Neural cell (in vitro differentiated cells): ENCODE results near the gene NUDT4.

ENCODE experiments used
- CTCF ChIP-seq: fragments of 450-650 bp; IDR thresholded peaks from 2 replicates; pipeline ENCODE4 v1.5.1; 2014; ENCODE audit warnings: antibody characterized with exemption, mild to moderate bottlenecking, moderate library complexity; ENCODE audit not compliant: poor library complexity, severe bottlenecking
- EP300 ChIP-seq: fragments of 450-650 bp; conservative IDR thresholded peaks from 2 replicates; pipeline ENCODE4 v1.6.1; 2014; ENCODE audit warnings: antibody characterized with exemption, mild to moderate bottlenecking, moderate library complexity; ENCODE audit not compliant: poor library complexity, severe bottlenecking
- EZH2 ChIP-seq: fragments of 200-600, 300-800 bp; shearing (Covaris generic), sonication (generic); IDR thresholded peaks from 2 replicates; pipeline ENCODE4 v1.6.1; 2014; ENCODE audit warnings: antibody characterized with exemption, low read length, borderline replicate concordance, mild to moderate bottlenecking; ENCODE audit not compliant: insufficient read depth, poor library complexity, severe bottlenecking
- POLR2AphosphoS5 ChIP-seq: IDR thresholded peaks from 2 replicates; pipeline ENCODE4 v1.6.1; 2012
- RAD21 ChIP-seq: fragments of 450-650 bp; conservative IDR thresholded peaks from 2 replicates; pipeline ENCODE4 v1.6.1; 2014; ENCODE audit warnings: antibody characterized with exemption, mild to moderate bottlenecking, moderate library complexity
- REST ChIP-seq: IDR thresholded peaks from 2 replicates; pipeline ENCODE4 v1.6.1; 2012; ENCODE audit warnings: borderline replicate concordance
- TAF1 ChIP-seq: IDR thresholded peaks from 2 replicates; pipeline ENCODE4 v1.6.1; 2012; ENCODE audit warnings: low read depth

GRCh38 chr12:93360688-93361087, 17.0 kb upstream of the NUDT4 start:
- TF ChIP-seq CTCF (no peak), EZH2 (no peak), RAD21 (no peak), REST (no peak), EP300 (no peak), POLR2AphosphoS5 (no peak), TAF1 (no peak)
